GM19351 (cell line): ENCODE results near the gene UFD1.
"Not testable (repeated sequence)": the region's sequence is repeated elsewhere in the genome, so short reads cannot be mapped to it uniquely, and the experiment has no call there.

Experiments
- ATAC-seq: cut with Tn5 transposase; IDR thresholded peaks from one replicate; pipeline ENCODE4 v1.9.1; 2021; ENCODE audit warnings: mild to moderate bottlenecking, moderate library complexity; ENCODE audit not compliant: unreplicated experiment

UFD1 gene

DNA sequence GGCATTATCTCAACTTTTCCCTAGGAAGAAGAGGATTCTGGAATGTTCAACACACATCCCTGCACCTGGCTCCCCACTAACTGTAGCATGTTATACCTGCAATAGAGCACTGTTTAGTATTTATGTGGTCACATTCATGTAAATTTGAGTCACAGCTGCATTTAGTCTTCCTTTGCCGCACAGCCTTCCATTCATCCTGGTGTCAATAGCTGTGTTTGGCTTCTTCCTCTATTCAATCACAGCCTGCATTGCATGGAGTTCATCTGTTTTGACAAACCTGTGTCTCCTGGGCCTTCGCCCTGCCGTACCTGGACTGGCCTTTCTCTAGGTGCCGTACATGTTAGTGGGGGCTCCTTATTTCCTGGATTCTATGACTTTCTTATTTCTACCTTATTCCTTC, 27.4 kb downstream of the UFD1 start:
- ATAC-seq = no peak

DNA sequence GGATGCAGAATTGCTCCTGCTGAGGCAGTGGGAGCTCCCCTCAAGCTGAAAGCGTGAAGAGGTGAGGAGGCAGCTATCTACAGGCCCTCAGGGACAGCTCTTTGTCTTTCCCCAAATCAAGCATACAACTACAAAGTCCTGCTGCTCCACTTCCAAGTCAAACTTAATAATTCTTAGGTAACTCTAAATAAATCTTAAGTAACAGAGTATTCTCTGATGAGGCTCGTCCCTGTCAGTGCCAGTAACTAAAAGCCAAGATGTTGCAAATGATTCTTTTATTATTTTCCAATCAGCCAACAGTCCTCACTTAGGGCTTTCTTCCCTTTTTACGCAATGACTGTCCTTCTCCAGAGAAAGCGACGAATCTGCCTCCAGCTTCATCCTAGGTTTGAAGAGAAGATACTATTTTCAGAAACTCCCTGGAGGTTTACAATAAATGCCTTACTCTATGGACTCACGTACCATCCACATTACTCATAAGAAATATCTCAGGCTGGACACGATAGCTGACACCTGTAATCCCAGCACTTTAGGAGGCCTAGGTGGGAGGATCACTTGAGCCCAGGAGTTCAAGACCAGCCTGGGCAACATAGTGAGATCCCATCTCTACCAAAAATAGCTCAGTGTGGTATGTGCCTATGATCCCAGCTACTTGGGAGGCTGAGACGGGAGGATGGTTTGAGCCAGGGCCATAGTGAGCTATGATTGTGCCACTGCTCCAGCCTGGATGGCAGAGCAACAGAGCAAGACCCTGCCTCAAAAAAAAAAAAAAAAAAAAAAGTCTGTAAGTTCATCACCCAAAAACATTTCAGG, 28.4 kb downstream of the UFD1 start:
- no peak for ATAC-seq

DNA sequence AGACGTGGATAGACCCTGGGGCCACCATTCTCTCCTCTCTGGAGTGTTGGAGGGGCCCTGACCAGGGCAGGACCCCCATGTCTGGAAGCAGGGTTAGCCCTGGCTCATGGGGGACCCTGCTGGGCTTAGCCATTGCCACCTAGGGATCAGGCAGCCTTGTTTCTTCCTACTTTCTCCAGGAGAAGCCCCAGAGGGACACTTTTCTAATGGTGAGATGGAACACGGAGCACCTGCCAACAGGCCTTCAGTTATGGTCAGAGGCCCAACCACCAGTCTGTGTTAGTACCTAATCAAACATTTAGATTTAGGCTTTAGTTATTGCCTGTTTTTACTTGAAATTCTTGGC, 29.6 kb downstream of the UFD1 start:
- no peak for ATAC-seq

DNA sequence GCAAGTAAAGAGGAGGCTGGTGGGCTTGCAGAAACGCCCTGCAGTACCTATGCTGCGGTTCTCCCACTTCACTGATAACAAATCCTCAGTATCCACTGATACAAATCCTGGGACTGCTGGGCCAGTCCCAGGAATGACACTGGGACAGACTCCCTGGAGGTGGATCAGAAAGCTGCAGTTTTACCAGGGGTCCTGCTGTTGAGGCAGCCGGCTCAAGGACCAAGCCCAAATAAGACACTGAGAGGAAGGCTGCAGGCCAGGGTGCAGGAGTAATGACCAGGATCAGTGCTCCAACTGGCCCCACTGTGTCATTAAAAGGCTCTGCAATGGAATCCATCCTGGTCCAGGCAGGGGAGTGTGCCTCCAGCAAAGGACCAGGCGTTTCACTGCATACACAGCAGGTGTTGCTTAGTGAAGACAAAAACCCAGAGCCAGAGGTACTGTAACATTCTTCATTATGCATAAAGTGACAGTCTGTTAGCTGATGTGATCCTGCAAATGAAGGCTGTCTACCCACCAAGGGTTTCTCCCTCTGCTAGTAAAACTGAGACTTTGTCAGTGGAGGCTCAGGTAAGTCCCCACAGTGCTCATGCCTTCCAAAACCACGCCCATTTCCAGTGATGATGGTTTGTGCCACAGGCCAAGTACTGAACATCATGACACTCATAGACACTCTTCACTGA, 30.1 kb downstream of the UFD1 start:
- ATAC-seq = no peak

DNA sequence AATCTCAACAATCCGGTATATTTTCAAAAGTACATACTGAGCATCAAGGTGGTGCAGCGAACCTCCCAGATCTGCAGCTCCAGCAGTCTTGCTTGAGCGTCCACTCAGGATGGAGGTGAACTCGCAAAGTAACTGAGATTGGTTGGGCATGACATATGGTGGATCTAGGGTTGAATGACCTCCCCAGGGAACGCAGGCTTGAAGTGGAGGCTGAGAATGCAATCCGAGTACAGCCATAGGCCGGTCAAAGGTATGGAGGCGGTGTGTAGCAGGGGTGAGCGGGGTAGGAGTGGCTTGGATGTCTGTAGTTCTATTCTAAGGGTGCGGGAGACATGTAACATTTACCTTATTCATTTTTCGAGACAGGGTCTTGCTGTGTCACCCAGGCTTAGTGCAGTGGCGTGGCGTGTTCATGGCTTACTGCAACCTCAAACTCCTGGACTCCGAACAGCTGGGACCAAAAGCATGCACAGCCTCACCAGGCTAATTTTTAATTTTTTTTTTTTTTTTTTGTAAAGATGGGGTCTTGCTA, 30.9 kb downstream of the UFD1 start:
- ATAC-seq = peak; percentile 47

DNA sequence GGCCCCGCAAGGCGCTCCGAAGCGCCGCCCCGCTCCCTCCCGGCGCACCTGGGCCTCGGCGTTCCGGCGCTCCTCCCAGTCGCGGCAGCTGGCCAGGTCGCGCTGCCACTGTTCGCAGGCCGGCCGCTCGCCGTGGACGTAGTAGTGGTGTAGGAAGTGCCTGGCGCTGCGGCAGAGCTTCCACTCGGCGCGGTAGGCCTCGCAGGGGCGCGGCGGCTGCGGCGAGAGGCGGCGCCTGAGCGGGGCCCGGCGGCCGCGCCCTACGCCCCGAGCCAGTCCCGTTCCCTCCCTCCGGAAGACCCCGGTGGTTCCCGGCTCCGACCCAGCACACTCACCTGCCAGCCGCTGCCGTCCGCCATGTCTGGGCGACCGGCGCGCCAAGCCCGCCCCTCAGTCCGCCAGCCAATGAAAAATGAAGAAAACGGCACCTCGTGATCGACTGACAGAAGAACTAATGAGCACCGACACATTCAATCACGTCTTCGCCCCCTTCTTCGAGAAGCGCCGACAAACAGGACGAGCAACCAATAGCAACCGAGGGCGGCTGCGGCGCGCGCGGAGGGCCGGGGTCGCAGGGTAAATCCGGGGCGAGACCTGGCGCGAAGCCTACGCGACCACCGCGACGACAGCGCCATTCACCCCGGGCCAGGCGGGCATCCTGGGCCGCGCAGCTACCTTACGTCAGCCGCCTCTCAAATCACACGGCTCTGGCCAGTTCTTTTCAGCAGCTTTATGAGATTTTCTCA, 31.5 kb downstream of the UFD1 start, which contains the start of gene C22orf39:
Gene C22orf39 (minus strand): TSS at position 382 of the 746 bp plus-strand sequence. CDS start 23 bp downstream, at position 359.
- ATAC-seq = peak; percentile 79

DNA sequence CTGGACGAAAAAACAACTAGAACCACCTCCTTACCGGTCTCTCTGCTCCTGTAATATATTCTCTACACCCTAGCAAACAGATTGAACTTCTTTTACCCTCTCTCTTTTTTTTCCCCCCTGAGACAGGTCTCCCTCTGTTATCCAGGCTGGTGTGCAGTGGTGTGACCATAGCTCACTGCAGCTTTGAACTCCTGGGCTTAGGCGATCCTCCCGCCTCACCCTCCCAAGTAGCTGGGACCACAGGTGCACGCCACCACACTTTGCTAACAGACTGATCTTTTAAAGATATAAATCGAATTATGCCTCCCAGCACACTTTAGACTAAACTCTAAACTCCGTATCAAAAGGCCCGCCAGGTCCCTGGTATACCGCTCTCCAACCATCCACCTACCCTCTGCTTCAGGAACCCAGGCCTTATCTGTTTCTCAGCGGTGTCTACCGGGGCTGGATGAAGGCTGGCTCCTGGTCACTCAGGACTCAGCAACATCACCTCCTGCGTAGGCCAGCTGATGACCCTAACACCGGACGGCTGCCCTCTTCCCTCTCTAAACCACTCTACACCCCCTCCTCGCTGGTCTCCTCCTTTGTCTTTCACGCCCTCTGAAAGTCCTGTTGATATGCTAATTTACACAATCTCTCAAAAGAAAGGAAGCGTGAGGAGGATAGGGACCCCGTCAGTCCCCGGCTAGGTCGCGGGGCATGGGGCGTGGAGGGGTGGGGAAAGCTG, 32.2 kb downstream of the UFD1 start:
- peak; percentile 7 for ATAC-seq

DNA sequence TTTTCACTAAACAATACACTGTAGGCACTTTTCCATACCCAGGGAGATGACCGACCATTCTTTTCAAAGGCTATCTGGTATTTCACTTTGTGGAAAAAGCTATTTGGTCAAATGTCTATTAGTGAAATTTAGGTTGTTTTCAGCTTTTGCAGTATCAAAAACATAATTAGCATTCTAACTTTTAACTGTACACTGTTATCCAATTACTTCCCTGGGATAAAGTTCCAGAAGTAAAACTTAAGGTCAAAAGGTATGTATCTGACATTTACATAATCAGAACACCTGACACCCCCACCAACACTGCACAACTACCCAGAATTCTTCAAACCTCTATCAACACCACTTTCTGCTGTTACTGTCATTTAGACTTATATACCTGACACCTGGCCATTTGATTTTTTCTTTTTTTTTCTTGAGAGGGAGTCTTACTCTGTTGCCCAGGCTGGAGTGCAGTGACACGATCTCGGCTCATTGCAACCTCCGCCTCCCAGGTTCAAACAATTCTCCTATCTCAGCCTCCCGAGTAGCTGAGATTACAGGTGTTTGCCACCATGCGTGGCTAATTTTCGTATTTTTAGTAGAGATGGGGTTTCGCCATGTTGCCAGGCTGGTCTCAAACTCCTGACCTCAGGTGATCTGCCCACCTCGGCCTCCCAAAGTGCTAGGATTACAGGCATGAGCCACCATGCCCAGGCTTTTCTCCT, 33.6 kb downstream of the UFD1 start:
- ATAC-seq = not testable (repeated sequence)

DNA sequence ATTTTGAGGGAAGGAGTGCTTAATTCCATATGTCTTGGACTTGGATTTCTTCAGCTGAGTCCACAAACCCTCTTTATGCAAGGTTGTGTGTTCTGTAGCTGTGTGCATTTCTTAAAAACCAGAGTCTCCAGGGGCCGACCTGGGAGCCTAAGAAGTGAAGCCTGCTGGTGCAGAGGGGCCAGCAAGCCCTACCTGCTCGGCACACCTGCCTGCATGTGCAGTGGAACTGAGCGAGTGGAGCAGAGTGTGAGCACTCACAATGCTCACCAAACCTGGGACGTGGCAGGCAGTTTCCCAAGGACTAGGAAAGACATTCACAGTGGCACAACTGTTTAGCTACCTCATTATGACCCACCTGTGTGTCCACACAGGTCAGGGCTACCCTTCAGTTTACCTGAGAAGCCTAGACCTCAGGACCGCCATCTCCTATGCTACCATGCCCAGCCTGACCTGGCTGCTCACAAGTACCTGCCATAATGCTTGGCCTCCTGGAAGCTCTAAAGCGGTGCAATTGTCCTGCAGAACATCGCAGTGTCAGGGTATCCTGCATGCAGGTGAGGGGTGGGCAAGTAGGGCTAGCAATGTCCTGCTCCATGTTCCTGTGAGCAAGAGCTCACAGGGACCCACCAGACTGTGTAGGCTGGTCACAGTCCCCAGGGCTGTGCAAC, 35.3 kb downstream of the UFD1 start:
- no peak for ATAC-seq

DNA sequence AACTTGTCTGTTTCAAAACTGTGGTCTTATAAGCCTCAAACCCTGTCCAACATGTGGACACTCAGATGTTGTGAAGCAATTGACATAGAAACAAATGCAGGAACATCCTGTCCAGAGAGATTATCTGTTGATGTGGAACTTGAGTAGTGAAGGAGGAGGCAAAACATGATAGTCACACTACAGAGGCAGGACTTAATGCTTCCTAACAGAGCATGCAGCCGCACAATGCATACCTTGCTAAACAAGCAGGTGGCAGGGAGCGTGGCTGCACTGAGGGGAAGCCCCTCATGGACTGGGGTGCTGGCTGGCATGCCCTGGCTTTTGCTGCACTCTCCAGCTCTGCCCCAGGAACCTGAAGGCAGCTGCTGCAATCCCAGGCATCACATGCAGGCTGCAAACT, 36.8 kb downstream of the UFD1 start:
- no peak for ATAC-seq

DNA sequence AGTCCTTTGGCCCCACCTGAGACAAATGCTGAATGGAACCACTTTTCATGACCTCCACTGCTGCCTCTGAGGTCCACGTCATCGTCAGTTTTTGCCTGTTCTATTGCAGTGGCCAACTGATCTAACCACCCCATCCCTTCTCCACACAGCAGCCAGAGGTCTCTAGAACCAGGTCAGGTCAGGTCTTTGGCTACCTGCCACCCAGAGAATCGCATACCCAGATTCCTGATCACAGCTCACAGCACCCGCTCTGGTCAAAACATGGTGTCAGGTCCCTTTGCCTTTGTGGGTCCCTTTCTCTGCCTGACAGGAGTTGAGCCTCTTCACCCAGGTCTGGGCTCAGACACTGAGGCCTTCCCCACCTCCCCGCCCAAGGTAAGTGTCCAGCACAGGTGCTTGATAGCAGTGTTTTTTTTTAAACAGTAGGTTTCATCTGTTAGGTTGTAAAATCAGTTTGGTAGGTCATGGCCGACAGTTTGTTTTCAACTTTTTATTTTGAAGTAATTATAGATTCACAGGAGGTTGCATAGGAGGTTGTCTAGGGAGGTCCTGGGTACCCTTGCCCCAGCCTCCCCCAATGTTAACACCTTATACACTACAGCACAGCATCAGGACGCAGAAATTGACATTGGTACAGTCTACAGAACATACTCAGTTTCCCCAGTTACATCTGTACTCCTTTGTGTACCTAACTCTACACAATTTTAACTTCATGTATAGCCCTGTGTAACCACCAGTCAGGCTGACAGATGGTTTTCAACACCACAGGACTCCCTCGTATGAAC, 38.4 kb downstream of the UFD1 start:
- no peak for ATAC-seq

DNA sequence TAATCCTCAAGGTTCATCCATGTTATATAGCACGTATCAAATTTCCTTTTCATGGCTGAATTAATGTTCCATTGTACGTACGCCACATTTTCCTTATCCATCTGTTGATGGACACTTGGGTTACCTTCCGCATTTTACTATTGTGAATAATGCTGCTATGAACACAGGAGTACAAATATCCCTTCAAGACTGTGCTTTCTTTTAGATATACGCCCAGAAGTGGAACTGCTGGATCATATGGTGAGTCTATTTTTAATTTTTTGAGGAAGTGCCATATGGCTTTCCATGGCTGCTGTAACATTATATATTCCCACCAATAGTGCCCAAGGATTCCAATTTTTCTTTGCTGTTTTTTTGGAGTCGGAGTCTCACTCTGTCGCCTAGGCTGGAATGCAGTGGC, 40.7 kb downstream of the UFD1 start:
- no peak for ATAC-seq

DNA sequence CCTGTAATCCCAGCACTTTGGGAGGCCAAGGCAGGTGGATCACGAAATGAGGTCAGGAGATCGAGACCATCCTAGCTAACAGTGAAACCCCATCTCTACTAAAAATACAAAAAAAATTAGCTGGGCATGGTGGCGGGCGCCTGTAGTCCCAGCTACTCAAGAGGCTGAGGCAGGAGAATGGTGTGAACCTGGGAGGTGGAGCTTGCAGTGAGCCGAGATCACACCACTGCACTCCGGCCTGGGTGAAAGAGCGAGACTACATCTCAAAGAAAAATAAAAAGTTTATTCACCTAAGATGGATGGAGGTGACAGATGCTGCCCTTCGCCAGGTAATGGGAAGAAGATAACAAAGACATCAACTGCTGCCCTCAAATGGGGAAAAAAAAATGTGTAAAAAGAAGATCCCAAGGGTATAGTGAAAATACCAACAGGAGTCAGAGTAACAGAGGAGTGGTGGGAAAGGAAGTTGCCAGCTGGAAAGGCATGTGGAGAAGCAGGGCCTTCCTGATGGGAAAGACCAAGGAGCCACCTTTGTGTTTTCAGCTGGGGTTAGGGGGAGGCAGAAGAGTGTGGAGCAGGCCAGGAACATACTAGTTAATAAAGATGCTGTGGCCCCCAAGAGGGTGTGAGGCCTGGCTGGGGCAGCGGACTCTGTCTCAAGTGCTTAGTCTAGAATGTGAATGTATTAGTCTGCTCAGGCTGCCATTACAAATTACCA, 42.4 kb downstream of the UFD1 start:
- ATAC-seq = not testable (repeated sequence)

DNA sequence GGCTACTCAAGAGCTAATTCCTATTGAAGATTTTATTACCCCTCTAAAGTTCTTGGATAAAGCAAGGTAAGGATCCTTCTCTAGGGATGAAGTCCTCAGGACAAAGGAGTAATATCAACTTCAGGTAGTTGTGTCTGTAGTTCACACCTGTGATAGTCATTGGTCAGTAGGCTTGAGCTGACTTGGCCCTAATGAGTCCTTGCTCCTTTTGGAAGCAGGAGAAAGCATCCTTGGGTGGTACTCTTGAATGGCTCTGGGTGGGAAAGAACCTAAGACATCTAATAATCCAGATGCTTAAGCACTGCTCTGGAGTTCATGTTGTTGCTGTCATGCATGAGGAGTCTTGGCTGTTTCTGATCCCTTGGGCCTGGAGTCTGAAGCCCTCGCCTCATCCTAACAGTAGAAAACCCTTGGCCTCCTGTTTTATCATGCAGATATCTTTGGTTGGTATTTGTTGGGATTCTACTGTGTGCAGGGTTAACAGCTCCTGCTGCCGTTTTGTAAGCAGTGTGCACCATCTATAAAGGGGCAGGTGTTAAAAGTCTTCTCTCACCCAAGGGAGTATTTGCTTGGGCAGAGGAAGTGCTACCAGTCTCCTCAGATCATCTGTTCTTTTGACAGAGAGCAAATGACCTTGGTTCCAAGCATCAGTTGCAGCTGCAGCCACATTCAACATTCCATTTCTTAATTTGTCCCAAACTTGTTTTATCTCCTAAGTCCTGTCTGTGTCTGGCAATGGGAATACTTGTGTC, 44.0 kb downstream of the UFD1 start:
- ATAC-seq = no peak

DNA sequence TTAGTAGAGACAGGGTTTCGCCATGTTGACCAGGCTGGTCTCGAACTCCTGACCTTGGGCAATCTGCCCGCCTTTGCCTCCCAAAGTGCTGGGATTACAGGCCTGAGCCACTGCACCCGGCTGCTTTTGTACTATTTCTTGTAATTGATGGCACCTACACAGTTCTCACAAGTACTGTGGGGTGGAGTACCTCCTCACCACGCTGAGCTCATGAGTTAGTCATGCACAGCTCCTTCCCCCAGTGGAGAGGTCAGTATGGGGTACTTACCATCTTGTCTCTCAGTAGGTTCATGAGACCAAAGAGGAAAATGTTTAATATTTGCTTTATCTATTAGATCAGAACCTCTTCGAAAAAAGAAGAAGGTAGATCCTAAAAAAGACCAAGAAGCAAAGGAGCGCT, 44.6 kb downstream of the UFD1 start:
- no peak for ATAC-seq

DNA sequence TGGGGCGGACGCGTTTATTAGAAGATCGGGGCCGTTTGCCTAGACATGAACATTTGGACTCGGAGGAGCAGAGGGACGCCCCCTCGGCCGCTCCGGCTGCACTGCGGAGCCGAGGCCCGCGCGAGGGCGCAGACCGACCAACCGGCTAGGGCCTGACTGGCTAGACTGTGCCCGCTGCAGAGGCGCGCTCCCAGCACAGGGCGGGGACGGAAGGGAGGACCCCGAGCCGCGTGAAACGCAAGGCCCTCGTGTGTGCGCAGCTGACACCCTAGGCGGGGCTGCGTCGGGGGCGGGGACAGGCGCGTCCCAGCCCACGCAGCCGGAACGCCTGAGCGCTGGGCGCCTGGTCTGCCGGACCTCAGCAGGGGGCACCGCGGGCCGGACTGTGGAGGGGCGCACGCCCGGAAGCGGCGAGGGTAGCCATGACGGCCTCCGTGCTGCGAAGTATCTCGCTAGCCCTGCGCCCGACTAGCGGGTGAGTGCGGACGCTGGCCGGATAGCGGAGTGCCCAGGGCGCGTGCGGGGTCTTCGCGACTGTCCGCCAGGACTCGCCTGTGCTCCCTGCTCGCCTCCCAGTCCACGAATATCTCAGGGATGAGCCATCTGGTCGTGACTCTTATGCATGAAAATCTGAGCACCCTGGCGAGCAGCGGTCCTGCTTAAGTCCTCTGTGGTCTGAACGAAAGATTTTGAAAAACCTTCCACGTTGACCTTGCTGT, 46.7 kb downstream of the UFD1 start, which contains the start of gene MRPL40:
Gene MRPL40 (plus strand): TSS at position 413 of the 719 bp plus-strand sequence. CDS start 10 bp downstream, at position 423.
- ATAC-seq = peak; percentile 80
